Sigmoid colon (tissue), 7 donors: ENCODE data around the gene NUCKS1. TPM values are rescaled to one million over a fixed set of nuclear protein-coding genes. Genes with fewer than 3 reads are reported as not detected.

Source experiments
- DNase-seq: peaks from one replicate; pipeline ENCODE4 v3.0.0-alpha.2; 2019
- H3K27ac ChIP-seq, 4 donors: fragments of 200-600 bp; sonication (generic); one replicate each; pipeline ENCODE4 v1.5.1; 2016 to 2019; ENCODE audit warnings: mild to moderate bottlenecking in 1 of 4
- H3K27me3 ChIP-seq, 3 donors: fragments of 200-600 bp; sonication (generic); one replicate each; pipeline ENCODE4 v1.5.1; 2019; ENCODE audit warnings: mild to moderate bottlenecking in 1 of 3
- H3K36me3 ChIP-seq, 4 donors: fragments of 200-600 bp; sonication (generic); one replicate each; pipeline ENCODE4 v1.5.1; 2016 to 2019
- H3K4me1 ChIP-seq, 4 donors: fragments of 200-600 bp; sonication (generic); one replicate each; pipeline ENCODE4 v1.5.1; 2017 to 2019
- H3K4me3 ChIP-seq, 4 donors: fragments of 200-600 bp; sonication (generic); one replicate each; pipeline ENCODE4 v1.5.1; 2017 to 2019; ENCODE audit warnings: mild to moderate bottlenecking in 2 of 4, moderate library complexity in 1 of 4
- H3K9me3 ChIP-seq, 4 donors: fragments of 200-600 bp in 3 of 4; sonication (generic) in 3 of 4; one replicate each; pipeline versions ENCODE4 v1.5.1 to v1.6.1; 2013 to 2019
- CTCF ChIP-seq, 4 experiments: fragments of 450-650 bp in 3 of 4; fragments of 200-600 bp in 1 of 4; IDR thresholded peaks; one replicate each; pipeline ENCODE4 v1.5.1; 2016 to 2019; ENCODE audit warnings: antibody characterized with exemption in 4 of 4, mild to moderate bottlenecking in 3 of 4, moderate library complexity in 2 of 4
- EP300 ChIP-seq, 4 donors: sonication (generic); formaldehyde crosslinking; IDR thresholded peaks; one replicate each; pipeline ENCODE4 v1.6.1; 2017; ENCODE audit warnings: antibody characterized with exemption in 4 of 4
- POLR2A ChIP-seq, 2 donors: fragments of 450-650 bp; IDR thresholded peaks; one replicate each; pipeline ENCODE4 v1.6.1; 2016; ENCODE audit warnings: antibody characterized with exemption in 2 of 2, mild to moderate bottlenecking in 2 of 2, moderate library complexity in 2 of 2
- POLR2AphosphoS5 ChIP-seq, 4 donors: sonication (generic); formaldehyde crosslinking; IDR thresholded peaks; one replicate each; pipeline ENCODE4 v1.6.1; 2017; ENCODE audit warnings: antibody characterized with exemption in 4 of 4
- WGBS, 2 donors: extraction: QIAGEN DNeasy Blood & Tissue Kit; methylation state at CpG; one replicate each; pipeline ENCODE4 v1.1.7; 2013; 5-methylcytosine and 5-hydroxymethylcytosine counted together
- intact Hi-C: fragments of 100-400 bp; cut with DNase I; formaldehyde crosslinking; loops from one replicate; pipeline ENCODE4 v1.15.1; 2023
- polyA plus RNA-seq, 3 donors: library from polyadenylated mRNA; stranded (reverse); fragments of 200-250 nt; gene quantifications; one replicate each; pipeline ENCODE4 v1.2.3, GENCODE V29; 2013
- total RNA-seq, 4 donors: library from RNA; depleted of rRNA; stranded (reverse); fragments of >200 nt; gene quantifications; one replicate each; pipeline ENCODE4 v1.1.0, GENCODE V29; 2016
- donor health status: healthy with polysubstance abuse.
- donor health status: Bipolar disorder and iron deficiency.
- donor health status: healthy.

Gene NUCKS1
- total and polyA plus RNA-seq, 7 donors: 22.2 to 112 (median 88.9) TPM

GRCh38 chr1:205744403-205744802 lies 5.6 kb downstream of the NUCKS1 start:
- no peak for DNase-seq
- 98 to 99% methylated on average over 8 of the region's 8 CpGs for WGBS, 2 donors
- Histone ChIP-seq H3K4me1 (peaks cover 0 to 66% (median 56%) of the 10 kb centered on the region in 4 donors), H3K9me3 (no peaks in the 10 kb centered on the region), H3K36me3 (no peaks in the 10 kb centered on the region), H3K27me3 (no peaks in the 10 kb centered on the region), H3K4me3 (no peak overlapping the region), H3K27ac (no peak overlapping the region)
- intact Hi-C loops: no loop called here
- TF ChIP-seq CTCF (IDR thresholded peaks at IDR 0.05) (no peak), POLR2AphosphoS5 (IDR thresholded peaks at IDR 0.05) (no peak), POLR2A (IDR thresholded peaks at IDR 0.05) (no peak)

- Histone ChIP-seq H3K9me3 (no peaks in the 10 kb centered on the region), H3K27me3 (no peaks in the 10 kb centered on the region), H3K4me1 (peaks cover 0 to 71% (median 58%) of the 10 kb centered on the region in 4 donors), H3K4me3 (no peak overlapping the region), H3K27ac (no peak overlapping the region), H3K36me3 (no peaks in the 10 kb centered on the region)
- DNase-seq: no peak
- intact Hi-C loops: no loop called here
- 55 to 58% methylated on average over 4 of the region's 4 CpGs for WGBS, 2 donors
- TF ChIP-seq POLR2AphosphoS5 (IDR thresholded peaks at IDR 0.05) (no peak), CTCF (IDR thresholded peaks at IDR 0.05) (no peak), EP300 (IDR thresholded peaks at IDR 0.05) (no peak), POLR2A (IDR thresholded peaks at IDR 0.05) (no peak)
Observed at GRCh38 chr1:205743977-205744376, 6.0 kb downstream of the NUCKS1 start.

GRCh38 chr1:205741681-205742080 lies 8.3 kb downstream of the NUCKS1 start:
- 57 to 62% methylated on average over 1 of the region's 1 CpG for WGBS, 2 donors
- no peak for DNase-seq
- intact Hi-C loops: no loop called here
- no peaks in the 10 kb centered on the region for H3K27me3 ChIP-seq
- H3K27ac ChIP-seq: no peak overlapping the region
- H3K4me3 ChIP-seq: no peak overlapping the region
- no peaks in the 10 kb centered on the region for H3K9me3 ChIP-seq
- TF ChIP-seq POLR2A (IDR thresholded peaks at IDR 0.05): no peak
- TF ChIP-seq CTCF (IDR thresholded peaks at IDR 0.05): no peak
- no peak for TF ChIP-seq EP300 (IDR thresholded peaks at IDR 0.05)
- TF ChIP-seq POLR2AphosphoS5 (IDR thresholded peaks at IDR 0.05): no peak
- H3K36me3 ChIP-seq: no peaks in the 10 kb centered on the region
- peaks cover 0 to 66% (median 42%) of the 10 kb centered on the region in 4 donors for H3K4me1 ChIP-seq

GRCh38 chr1:205739348-205740160 lies 10.4 kb downstream of the NUCKS1 start:
- no peak for DNase-seq
- intact Hi-C loops: loop anchor here (10.0 kb wide), 1 partner anchor 705 kb away; no protein-coding TSS in a partner anchor
- Histone ChIP-seq H3K36me3 (peaks cover 0 to 14% (median 0%) of the 10 kb centered on the region in 4 donors), H3K27me3 (no peaks in the 10 kb centered on the region), H3K4me3 (no peak overlapping the region), H3K4me1 (peaks cover 0 to 60% (median 28%) of the 10 kb centered on the region in 4 donors), H3K27ac (no peak overlapping the region), H3K9me3 (no peaks in the 10 kb centered on the region)
- no peak for TF ChIP-seq CTCF (IDR thresholded peaks at IDR 0.05)
- no peak for TF ChIP-seq EP300 (IDR thresholded peaks at IDR 0.05)
- TF ChIP-seq POLR2AphosphoS5 (IDR thresholded peaks at IDR 0.05): no peak
- no peak for TF ChIP-seq POLR2A (IDR thresholded peaks at IDR 0.05)
- 70 to 71% methylated on average over 5 of the region's 5 CpGs for WGBS, 2 donors
